Cardiac fibroblast (primary cell): Measurements from ENCODE around the gene MORC2.

Source experiments
- DNase-seq, 2 donors: peaks; one replicate each; pipeline versions ENCODE4 v3.0.0 to v3.0.0-alpha.2; 2010; ENCODE audit warnings: low read depth in 2 of 2
- H3K4me3 ChIP-seq, 2 donors: replicated peaks in 1 of 2; 1 replicate in 1 of 2; 2 replicates in 1 of 2; pipeline ENCODE4 v1.5.1; 2011; ENCODE audit warnings: low read depth in 2 of 2, low read length in 2 of 2, mild to moderate bottlenecking in 2 of 2, moderate library complexity in 1 of 2
- CTCF ChIP-seq: IDR thresholded peaks from one replicate; pipeline ENCODE4 v1.5.1; 2011; ENCODE audit warnings: low read depth, mild to moderate bottlenecking, low read length, inconsistent platforms

The MORC2 gene

DNA sequence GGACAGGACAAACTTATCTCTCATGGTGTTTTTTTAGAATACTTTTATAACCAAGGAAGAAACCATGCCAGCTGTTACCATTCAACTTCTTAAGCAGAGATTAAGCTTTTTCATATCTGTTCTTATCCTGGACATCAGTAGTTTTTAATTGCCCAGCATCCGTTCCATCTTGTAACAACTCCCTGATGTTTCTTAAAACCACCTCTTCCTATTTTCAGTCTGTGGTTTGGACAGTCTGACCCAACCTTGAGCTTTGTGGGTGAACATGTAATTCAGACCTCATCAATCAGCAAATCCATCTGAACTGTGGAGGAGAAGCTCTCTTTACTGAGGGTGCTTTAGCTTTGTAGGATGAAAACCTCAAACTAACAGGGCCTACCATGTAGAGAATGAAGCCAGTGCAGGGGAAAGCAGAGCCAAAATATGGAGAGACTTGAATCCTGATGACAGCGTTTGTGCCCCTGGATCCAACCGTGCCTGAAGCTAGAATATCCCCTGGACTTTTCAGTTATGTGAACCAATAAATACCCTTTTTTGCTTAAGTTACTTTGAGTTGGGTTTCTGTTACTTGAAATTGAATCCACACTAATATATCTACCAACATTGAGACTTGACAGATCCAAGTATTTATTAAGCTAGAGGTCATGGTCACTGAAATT lies 9.9 kb upstream of the MORC2 start:
- no peak for TF ChIP-seq CTCF
- no peak overlapping the region for H3K4me3 ChIP-seq
- DNase-seq = no peak

DNA sequence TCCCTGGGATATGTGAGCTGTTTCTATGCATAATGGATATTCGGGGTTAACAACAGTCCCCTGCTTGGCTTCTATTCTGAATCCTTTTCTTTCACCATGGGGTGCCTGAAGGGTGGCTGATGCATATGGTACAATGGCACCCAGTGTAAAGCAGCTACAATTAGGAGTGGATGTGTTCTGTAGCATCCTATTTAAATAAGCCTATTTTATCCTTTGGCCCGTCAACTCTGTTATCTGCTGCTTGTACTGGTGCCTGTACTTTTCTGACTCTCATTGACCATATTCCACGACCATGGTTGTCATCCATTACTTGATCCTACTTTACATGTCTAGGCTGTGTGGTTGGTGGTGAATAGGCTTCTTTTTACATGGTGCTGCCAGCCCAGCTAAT lies 1.8 kb upstream of the MORC2 start:
- peak overlapping the region; percentile 53 to 76 for H3K4me3 ChIP-seq
- DNase-seq = no peak
- TF ChIP-seq CTCF = no peak

DNA sequence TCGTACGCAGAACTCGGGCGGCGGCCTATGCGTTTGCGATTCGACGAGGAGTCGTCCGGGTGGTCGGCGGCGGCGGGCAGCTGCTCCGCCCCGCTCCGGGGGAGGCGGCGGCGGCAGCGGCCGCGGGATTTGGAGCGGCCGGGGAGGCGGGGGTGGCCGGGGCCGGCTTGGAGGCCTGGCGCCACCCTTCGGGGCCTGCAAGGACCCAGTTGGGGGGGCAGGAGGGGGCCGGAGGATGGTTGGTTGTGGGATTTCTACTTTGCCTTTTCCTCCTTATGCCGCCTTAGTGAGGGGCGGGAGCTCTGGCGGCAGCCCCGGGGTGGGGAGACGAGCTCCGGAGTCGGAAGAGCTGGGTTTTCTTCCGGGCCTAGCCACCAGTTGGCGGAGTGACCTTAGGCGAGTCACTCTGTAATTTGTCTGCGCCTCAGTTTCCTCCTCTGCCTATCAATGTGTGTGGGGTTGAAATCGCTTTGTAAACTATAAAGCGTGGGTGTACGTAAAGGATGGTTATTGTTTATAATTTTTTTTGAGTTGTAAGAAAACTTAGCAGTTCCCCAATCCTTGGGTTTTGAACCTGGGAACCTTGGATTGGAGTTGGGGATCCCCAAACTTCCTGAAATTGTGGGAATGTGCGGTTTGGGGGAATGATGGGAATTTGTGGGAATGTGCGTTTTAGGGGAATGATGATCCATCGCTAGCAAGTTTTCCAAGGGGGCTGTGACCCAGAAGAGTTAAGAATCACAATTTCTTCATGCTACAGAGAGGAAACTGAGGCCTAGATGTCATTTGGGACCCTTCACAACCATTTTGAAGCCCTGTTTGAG lies 1.2 kb upstream of the MORC2 start:
- DNase-seq = peak; percentile 56 to 63
- TF ChIP-seq CTCF = peak; percentile 22
- H3K4me3 ChIP-seq = peak overlapping the region; percentile 53 to 76

DNA sequence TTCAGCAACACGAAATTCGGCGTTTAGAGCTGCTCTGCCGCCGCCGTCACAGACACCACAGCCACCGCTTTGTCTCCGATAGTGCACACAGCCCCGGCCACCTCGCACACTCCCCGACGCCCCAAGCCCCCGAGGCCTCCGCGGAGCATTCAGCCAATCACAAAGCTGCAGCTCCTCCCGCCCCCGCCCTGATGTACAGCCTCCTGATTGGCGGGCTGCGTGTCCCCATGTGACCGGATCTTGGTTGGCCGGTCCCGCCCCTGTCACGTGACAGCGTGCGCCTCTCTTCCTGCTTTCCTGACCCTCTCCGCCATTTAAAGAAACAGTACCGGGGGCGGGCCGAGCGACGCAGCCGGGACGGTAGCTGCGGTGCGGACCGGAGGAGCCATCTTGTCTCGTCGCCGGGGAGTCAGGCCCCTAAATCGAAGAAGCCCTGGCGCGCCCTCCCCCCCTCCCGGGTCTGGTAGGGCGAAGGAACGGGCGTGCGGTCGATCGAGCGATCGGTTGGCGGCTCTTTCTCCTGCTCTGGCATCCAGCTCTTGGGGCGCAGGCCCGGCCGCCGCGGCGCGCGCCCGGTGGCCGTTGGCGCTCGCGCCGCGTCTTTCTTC lies 454 bp upstream of the MORC2 start, which contains the start of gene TUG1:
Gene TUG1 (plus strand): TSS at position 342 of the 608 bp plus-strand sequence.
- DNase-seq = peak; percentile 99
- peak within 1 kb of the TSS; percentile 53 to 76 for H3K4me3 ChIP-seq
- TF ChIP-seq CTCF = no peak

DNA sequence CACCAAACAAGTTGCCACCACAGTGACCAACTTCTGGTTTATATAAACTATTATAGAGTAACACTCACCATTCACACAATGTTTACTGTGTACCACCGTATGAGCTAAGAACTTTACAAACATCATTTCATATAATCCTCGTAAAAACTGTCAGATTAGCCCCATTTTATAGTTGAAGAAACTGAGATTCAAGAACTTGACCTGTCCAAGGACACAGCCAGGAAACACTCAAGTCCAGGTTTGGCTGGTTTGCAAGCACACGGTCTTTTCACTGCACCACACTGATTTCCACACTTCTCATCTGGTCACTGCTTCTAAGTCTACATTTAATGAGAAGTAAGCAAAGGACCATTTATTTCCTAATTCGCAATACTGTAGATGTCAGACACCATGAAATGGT lies 3.7 kb downstream of the MORC2 start:
- DNase-seq = no peak
- H3K4me3 ChIP-seq = no peak overlapping the region
- TF ChIP-seq CTCF = no peak

DNA sequence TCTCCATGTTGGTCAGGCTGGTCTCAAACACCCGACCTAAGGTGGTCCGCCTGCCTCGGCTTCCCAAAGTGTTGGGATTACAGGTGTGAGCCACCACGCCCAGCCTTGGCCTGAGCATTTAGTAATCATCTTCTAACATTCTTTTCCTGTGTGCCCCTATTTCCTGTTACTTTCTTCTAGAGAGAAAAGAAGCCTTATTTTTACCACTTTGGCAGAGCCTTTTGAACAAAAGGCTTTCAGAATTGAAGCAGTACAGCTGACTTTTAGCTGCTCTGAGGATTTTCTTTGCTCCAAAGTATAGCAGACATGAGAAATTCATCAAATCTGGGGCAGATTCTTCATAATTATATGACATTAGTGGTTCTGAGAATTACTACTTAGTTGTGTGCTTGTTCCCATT lies 13.4 kb downstream of the MORC2 start:
- no peak for TF ChIP-seq CTCF
- DNase-seq = no peak
- H3K4me3 ChIP-seq = no peak overlapping the region
